Measurements from ENCODE around the gene HS6ST1.

DNA sequence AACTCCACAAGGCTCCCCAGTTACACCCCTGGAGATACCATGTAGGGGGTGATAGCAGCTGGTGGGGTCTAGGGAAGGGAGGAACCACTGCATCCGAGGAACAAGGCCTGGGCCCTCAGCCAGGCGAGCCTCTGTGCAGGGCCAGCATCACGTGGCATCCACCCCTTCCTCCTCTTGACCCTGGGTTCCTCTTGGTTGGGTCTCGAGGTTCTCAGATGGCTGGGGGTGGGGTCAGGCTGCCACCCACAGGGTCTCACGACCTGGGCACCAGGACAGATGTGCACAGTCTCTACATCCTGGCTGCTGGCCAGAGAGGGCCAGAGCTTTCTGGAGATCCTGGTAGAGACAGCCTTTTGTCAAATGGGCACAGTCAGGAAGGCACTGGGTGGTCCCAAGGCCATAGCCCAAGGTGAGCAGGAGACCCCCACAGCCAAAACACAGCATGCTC lies 10.4 kb downstream of the HS6ST1 start:
- TF ChIP-seq, protein P1, sequence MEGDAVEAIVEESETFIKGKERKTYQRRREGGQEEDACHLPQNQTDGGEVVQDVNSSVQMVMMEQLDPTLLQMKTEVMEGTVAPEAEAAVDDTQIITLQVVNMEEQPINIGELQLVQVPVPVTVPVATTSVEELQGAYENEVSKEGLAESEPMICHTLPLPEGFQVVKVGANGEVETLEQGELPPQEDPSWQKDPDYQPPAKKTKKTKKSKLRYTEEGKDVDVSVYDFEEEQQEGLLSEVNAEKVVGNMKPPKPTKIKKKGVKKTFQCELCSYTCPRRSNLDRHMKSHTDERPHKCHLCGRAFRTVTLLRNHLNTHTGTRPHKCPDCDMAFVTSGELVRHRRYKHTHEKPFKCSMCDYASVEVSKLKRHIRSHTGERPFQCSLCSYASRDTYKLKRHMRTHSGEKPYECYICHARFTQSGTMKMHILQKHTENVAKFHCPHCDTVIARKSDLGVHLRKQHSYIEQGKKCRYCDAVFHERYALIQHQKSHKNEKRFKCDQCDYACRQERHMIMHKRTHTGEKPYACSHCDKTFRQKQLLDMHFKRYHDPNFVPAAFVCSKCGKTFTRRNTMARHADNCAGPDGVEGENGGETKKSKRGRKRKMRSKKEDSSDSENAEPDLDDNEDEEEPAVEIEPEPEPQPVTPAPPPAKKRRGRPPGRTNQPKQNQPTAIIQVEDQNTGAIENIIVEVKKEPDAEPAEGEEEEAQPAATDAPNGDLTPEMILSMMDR (IDR thresholded peaks at IDR 0.05), result no peak
- no peak for TF ChIP-seq POLR2AphosphoS5 (IDR thresholded peaks at IDR 0.05; ENCODE audit: insufficient read depth in 1 of 2, low read depth in 1 of 2)
